Vagina (tissue), 2 donors: ENCODE results near the gene ADGRL1.
"Not testable (repeated sequence)": the region's sequence is repeated elsewhere in the genome, so short reads cannot be mapped to it uniquely, and the experiment has no call there.

ENCODE experiments used
- POLR2A ChIP-seq, 2 donors: fragments of 450-650 bp; IDR thresholded peaks; one replicate each; pipeline ENCODE4 v1.6.1; 2017; ENCODE audit warnings: antibody characterized with exemption in 2 of 2, mild to moderate bottlenecking in 2 of 2, moderate library complexity in 2 of 2
- POLR2AphosphoS5 ChIP-seq, 2 donors: sonication (generic); formaldehyde crosslinking; IDR thresholded peaks; one replicate each; pipeline ENCODE4 v1.9.0; 2017; ENCODE audit warnings: antibody characterized with exemption in 2 of 2, mild to moderate bottlenecking in 2 of 2, low read depth in 1 of 2; ENCODE audit not compliant: insufficient read depth in 1 of 2
- TF ChIP-seq, protein P1 (sequence below), 3 experiments: fragments of 450-650 bp in 2 of 3; fragments of 200-600 bp in 1 of 3; sonication (generic) in 1 of 3; IDR thresholded peaks; one replicate each; pipeline ENCODE4 v1.5.1; 2017 to 2019; ENCODE audit warnings: antibody characterized with exemption in 3 of 3, mild to moderate bottlenecking in 2 of 3, moderate library complexity in 2 of 3

DNA sequence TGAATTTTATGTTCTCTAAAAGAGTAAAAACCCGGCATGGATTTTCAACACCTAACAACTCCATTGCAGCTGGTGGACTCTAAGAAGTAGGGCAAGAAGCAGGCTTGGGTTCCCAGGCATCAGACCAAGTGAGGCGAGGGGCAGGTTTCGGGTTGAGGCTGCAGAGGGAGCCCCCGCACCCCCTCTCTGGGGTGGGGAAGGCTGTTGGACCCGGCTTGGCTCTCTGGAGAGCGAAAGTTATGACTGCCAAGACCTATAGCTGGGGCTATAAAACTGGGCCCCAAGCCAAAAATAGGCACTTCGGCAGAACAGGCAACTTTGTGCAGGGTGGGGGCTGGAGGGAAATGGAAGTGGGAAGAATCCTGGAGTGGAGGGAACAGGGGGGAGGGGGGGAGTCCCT is 1.8 kb upstream of the ADGRL1 start:
- TF ChIP-seq, protein P1, sequence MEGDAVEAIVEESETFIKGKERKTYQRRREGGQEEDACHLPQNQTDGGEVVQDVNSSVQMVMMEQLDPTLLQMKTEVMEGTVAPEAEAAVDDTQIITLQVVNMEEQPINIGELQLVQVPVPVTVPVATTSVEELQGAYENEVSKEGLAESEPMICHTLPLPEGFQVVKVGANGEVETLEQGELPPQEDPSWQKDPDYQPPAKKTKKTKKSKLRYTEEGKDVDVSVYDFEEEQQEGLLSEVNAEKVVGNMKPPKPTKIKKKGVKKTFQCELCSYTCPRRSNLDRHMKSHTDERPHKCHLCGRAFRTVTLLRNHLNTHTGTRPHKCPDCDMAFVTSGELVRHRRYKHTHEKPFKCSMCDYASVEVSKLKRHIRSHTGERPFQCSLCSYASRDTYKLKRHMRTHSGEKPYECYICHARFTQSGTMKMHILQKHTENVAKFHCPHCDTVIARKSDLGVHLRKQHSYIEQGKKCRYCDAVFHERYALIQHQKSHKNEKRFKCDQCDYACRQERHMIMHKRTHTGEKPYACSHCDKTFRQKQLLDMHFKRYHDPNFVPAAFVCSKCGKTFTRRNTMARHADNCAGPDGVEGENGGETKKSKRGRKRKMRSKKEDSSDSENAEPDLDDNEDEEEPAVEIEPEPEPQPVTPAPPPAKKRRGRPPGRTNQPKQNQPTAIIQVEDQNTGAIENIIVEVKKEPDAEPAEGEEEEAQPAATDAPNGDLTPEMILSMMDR (IDR thresholded peaks at IDR 0.05): not testable (repeated sequence)
- not testable (repeated sequence) for TF ChIP-seq POLR2A (IDR thresholded peaks at IDR 0.05); POLR2AphosphoS5 (IDR thresholded peaks at IDR 0.05; ENCODE audit: insufficient read depth in 1 of 2, low read depth in 1 of 2)
